Smooth muscle cell of the pulmonary artery (primary cell): ENCODE results near the gene KSR1. TPM values are rescaled to one million over a fixed set of nuclear protein-coding genes. Genes with fewer than 3 reads are reported as not detected.

Source experiments
- total RNA-seq: library from RNA; depleted of rRNA; stranded (reverse); fragments of >200 nt; gene quantifications from 2 replicates; pipeline ENCODE4 v1.2.3, GENCODE V29; 2014

KSR1 gene
- 26.1 and 30.8 TPM in 2 replicates for total RNA-seq

DNA sequence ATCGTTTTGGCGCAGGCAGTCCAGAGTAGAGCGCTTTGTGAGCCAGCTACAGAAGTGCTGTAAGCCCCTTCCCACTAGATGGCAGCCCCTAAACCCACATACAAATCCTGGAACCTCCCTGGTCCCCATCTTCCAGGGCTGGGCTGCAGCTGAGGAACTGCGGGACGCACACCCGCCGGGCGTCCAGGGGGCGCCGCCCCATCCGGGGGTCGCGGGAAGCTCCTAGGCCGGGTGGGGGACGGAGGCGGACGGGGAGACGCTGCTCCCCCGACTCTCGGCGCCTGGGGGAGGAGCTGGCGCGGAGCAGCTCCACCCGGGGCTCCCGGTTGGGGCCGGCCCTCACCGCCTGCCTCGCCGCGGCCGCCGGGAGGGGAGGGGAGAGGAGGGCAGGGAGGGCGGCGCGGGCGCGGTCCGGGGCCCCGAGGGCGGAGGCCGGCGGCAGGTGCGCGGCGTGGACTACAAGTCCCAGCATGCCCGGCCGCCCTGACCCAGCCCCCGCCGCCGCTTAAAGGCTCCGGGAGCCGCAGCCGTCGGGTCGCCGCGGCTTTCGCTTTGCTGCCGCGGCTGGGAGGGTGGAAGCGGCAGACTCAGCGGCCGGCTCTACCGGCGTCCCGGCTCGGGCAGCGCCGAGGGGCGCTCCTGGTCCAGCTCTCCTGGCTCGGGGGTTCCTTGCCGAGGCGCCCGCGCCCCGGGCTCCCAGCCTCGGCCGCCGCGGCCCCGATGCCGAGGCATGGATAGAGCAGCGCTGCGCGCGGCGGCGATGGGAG lies at the start of gene KSR1:
Gene KSR1, plus strand, starts transcription at position 535 of the 767 bp plus-strand sequence. Its CDS starts 196 bp downstream, at position 731.

DNA sequence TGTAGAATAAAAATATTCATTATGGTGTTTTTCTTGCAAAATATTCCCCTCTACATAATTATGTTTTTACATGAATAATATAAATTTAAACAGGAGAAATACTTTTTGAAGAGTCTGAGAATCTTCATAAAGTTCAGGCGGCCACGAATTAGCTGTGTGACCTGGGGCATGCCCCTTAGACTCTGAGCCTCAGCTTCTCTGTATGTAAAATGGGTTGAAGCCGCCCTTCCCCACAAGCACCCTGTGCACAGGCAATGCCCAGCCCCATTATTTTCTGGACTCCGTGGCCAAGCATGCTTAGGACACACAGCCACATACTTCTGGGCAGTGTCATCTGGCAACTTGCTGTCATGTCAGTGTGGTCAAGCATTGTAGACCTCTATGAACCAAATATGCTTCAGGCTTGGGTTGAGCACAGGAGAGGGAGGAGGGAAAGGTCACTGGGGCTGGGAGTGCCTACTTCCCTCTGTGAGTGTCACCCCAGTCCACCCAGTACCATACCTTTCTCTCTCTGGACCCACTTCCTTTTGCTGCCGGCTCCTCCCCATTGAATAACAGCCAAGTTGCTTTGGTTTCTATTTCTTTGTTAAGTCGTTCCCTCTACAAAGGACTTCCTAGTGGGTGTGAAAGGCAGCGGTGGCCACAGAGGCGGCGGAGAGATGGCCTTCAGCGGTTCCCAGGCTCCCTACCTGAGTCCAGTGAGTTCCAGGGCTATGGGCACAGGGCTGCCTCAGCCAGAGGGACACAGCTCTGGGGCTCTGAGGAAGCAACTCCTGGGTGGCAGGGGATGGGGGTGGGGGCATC lies 174.6 kb downstream of the KSR1 start, which contains the start of gene LGALS9:
Gene LGALS9, plus strand, starts transcription at position 582 of the 804 bp plus-strand sequence. Its CDS starts 78 bp downstream, at position 660.

Other genes with a start within 250 kb of the KSR1 start
- gene WSB1, start 162.3 kb upstream of the KSR1 start, total RNA-seq, result 274 and 337 TPM in 2 replicates
- 1.1 and 1.3 TPM in 2 replicates for gene LGALS9, start 174.7 kb downstream of the KSR1 start, total RNA-seq